GM12875 (cell line): ENCODE results near the gene TRPM7.
A peak's percentile ranks its signal among the peaks of the same experiment; 100 is the strongest.

Source experiments
- H3K4me3 ChIP-seq: one replicate; pipeline ENCODE4 v1.5.1; 2011; ENCODE audit warnings: low read depth, low read length, control low read depth
- TF ChIP-seq, protein P1 (sequence below): IDR thresholded peaks from 2 replicates; pipeline ENCODE4 v1.5.1; 2011; ENCODE audit warnings: low read depth, mild to moderate bottlenecking, control low read depth, inconsistent platforms, low read length, moderate library complexity, borderline replicate concordance; ENCODE audit not compliant: insufficient read depth

TRPM7 gene

GRCh38 chr15:50686469-50687301 lies at the start of gene TRPM7:
Gene TRPM7, minus strand, starts transcription at chr15:50686797. Its CDS starts 264 bp downstream, at chr15:50686533.
- peak within 1 kb of the TSS; percentile 82 for H3K4me3 ChIP-seq
- TF ChIP-seq, protein P1, sequence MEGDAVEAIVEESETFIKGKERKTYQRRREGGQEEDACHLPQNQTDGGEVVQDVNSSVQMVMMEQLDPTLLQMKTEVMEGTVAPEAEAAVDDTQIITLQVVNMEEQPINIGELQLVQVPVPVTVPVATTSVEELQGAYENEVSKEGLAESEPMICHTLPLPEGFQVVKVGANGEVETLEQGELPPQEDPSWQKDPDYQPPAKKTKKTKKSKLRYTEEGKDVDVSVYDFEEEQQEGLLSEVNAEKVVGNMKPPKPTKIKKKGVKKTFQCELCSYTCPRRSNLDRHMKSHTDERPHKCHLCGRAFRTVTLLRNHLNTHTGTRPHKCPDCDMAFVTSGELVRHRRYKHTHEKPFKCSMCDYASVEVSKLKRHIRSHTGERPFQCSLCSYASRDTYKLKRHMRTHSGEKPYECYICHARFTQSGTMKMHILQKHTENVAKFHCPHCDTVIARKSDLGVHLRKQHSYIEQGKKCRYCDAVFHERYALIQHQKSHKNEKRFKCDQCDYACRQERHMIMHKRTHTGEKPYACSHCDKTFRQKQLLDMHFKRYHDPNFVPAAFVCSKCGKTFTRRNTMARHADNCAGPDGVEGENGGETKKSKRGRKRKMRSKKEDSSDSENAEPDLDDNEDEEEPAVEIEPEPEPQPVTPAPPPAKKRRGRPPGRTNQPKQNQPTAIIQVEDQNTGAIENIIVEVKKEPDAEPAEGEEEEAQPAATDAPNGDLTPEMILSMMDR: no peak

DNA sequence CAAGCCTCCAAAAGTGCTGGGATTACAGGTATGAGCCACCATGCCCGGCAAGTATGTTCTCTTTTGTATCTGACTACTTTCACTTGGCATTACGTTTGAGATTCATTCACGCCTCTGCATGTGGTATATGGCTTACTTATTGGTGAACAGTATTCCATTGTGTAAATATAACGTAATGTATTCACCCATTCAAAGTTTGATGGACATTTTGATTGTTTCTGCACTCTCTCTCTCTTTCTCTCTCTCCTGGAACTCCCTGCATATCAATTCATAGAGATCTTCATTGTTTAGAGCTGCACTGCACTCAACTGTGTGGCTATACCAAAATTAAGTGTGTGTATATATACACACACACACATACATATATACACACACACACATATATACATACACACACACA lies 48.6 kb upstream of the TRPM7 start:
- TF ChIP-seq, protein P1: no peak
- H3K4me3 ChIP-seq: no peak overlapping the region

- TF ChIP-seq, protein P1: no peak
- no peak overlapping the region for H3K4me3 ChIP-seq
Observed at GRCh38 chr15:50726315-50726714, 39.7 kb upstream of the TRPM7 start.

DNA sequence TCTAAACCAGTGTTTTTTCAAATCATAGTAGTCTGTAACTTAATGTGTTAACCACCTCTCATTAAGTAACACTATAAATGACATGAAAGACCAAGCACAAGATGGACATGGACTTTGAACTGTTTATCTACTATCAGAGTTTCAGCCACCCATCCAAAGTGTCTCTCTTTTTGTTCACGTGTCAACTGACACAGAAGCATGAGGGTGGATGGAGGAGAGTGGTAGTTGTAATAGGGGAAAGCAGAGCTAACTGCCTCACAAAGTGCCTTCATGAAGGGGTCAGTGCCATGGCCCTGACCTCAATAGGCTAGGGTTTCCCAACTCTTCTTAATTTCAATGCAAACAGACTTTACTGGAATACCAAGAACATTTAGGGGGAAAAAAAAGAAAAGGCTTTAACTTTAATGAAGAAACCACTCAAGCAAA lies 32.1 kb upstream of the TRPM7 start:
- TF ChIP-seq, protein P1: no peak
- H3K4me3 ChIP-seq: no peak overlapping the region

DNA sequence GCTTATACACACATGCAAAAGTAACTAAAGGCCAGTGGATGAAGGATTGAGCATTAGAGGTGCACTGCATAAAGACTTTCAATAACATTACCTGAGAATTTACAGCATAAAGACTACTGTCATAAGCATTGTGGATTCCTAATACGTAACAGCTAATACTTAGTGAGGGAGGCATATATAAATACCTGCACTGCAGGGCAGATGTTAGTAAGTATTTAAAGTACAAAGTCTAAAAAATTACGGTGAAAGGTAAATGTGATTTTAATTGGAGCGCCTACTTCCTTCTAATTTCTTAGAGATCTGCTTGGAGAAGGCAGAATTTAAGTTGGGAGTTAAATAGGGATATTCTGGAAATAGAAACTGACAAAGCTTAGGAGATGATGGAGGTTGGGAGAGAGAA lies 25.4 kb upstream of the TRPM7 start:
- H3K4me3 ChIP-seq: no peak overlapping the region
- TF ChIP-seq, protein P1: no peak

DNA sequence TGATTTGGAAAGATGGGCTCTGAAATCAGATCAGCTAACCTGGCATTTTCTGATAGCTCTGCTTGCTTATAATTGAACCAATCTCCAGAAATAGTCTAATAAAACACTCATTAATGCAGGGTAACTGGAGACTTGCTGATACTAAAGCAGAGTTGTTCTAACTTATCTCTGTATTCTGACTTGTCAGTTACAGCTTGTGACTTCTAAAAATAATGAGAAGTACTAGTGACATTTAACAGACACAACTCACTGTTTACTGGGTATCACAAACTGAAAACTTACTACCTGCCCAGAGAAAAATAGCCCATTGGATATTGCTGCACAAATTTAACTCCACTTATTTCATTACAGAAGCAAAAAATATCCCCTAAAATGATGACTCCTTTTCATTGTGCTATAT lies 24.0 kb upstream of the TRPM7 start:
- TF ChIP-seq, protein P1: no peak
- H3K4me3 ChIP-seq: no peak overlapping the region

- no peak overlapping the region for H3K4me3 ChIP-seq
- TF ChIP-seq, protein P1: no peak
Observed at GRCh38 chr15:50707878-50708427, 21.4 kb upstream of the TRPM7 start.
